Daoy (cell line): ENCODE measurements around the gene SLC22A6. TPM values are rescaled to one million over a fixed set of nuclear protein-coding genes. Genes with fewer than 3 reads are reported as not detected.

ENCODE experiments used
- DNase-seq: peaks from one replicate; pipeline ENCODE4 v3.0.0-alpha.2; 2015; ENCODE audit warnings: low read depth
- total RNA-seq: library from RNA; depleted of rRNA; stranded (reverse); fragments of >200 nt; shearing (Covaris generic); gene quantifications from 2 replicates; pipeline ENCODE4 v1.2.3, GENCODE V29; 2014; rRNA removed

SLC22A6 gene
- total RNA-seq, 1 experiment from 2014 or later: not detected

DNA sequence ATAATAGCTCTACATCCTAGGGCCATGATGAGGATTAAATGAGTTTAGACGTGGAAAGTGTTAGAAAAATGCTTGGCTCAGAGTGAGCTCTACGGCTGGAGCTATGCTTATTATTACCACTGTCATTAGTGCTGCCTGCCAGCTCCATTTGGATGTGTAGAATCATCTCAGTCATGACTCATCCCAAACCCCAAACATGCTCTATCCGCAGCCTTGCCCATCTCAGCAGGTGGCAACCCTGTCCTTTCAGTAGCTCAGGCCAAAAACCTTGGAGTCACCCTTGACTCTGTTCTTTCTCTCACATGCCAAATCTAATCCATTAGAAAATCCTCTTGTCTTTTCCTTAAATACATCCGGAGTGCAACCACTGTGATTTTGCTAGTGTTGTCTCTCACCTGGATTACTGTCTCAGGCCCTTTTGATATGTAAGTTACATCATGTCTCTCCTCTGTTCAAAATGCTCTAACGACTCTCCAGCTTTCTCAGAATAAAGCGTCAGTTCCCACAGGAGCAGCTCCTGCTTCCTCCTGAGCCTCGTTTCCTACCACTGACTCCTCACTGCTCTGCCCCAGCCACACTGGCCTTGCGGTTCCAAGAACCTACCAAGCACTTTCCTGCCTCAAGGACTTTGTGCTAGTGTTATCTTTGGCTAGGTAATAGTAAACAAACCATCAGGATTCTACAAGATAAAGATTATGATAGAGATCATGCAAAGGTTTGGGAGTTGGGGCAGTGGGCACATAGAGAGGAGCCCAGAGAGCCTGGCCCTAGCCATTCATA lies 53.1 kb downstream of the SLC22A6 start:
- peak; percentile 80 for DNase-seq

DNA sequence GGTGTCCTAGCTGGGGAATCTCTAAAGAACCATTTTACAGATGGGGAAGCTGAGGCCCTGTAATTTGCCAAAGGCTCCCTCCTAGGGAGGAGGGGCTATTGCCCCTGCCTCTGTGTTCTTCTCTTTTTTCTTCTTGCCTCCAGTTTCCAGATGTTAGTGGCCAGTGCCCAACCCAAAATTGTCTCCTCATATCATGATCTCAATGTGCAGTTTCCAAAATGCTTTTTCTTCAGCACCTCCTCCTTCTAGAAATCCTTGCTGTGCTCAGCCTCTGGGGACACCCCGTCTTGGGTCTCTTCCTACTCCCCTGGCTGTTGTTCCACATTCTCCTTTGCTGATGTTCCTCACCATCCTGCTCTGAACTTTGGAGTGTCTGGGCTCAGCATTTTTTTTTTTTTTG lies 54.1 kb downstream of the SLC22A6 start:
- DNase-seq: no peak

DNA sequence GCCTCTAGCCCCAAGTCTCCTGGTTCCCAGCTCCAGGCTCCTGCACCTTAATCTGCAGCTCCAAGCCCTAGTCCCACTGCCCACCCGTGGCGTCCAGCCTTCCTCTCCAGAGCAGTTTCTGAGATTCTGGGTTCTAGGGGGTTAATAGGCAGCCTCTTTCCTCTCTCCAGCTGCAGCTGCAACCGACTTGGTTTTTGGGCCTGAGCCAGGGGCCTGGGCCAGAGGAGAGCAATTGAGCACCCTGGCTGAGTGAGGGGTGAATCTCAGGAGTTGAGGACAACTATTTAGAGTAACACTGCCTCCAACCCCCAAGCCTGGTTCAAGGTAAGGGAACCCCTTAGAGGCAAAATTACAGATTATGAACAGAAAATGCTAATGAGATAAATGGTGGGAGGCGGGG lies 54.6 kb downstream of the SLC22A6 start:
- DNase-seq: no peak

DNA sequence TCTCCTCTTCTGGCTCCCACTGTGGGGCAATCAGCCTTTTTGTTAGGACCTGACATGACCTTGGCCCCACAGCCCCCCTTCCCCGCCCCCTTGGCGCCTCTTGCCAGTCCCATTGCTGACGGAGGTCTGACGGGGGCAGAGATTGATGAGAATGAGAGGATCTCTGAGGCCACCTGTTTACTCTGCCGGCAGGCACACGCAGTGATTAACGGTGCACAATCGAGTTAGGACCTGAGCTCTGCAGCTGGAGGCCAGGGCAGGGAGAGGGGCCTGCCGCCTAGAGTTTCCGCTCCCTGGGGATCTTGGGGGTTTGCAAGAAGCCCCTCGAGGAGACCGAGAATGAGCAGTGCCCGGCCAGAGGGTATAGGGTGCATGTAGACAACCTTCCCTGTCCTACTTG lies 56.8 kb downstream of the SLC22A6 start:
- DNase-seq: no peak

DNA sequence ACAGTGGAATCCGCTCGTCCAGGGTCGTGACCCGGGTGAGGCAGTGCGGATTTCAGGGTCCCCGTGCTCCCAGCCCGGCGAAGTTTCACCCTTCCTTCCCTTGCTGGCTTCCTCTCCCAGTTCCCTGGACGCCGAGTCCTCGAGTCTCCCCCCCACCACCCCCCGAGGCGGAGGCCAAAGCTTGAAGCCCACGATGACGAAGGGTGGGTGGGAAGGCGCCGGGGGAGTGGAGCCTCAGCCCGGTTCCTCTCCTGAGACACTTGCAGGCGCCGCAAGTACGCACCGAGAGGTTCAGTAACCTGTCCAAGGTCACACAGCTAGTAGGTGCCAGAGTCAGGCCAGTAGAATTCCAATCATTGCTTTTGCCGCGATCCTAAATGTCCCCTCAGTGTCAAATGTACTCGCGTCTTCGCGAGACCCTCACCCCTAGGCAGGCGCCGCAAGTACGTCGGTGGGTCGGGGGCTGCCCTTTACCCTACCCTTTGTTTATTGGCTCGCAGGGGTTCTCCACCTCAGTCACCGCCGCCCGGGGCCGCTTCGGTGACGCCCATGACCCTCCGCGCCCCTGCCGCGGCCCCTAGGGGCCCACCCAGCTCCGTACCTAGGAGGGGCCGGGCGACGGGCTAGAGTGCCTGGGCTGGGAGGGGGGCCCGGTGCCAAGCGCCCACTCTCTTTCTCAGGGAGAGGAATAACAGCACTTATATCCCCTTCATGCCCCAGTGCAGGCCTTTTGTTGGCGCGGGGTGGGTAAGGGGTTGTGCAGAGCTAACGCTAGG lies 57.9 kb downstream of the SLC22A6 start:
- DNase-seq: no peak

Other genes starting within 250 kb of the SLC22A6 start
- gene ZBTB3, start 230.8 kb downstream of the SLC22A6 start, total RNA-seq: 9.2 and 11.7 TPM in 2 replicates
- gene POLR2G, start 223.4 kb downstream of the SLC22A6 start, total RNA-seq: 94.5 and 97.1 TPM in 2 replicates
- gene TAF6L, start 213.6 kb downstream of the SLC22A6 start, total RNA-seq: 18.3 and 27.4 TPM in 2 replicates
- gene TMEM179B, start 197.6 kb downstream of the SLC22A6 start, total RNA-seq: 40.8 and 64.5 TPM in 2 replicates
- 23.2 and 32.2 TPM in 2 replicates for gene TMEM223, start 193.0 kb downstream of the SLC22A6 start, total RNA-seq
- gene NXF1, start 179.5 kb downstream of the SLC22A6 start, total RNA-seq: 28.4 and 29.3 TPM in 2 replicates
- gene STX5, start 152.9 kb downstream of the SLC22A6 start, total RNA-seq: 26.0 and 28.2 TPM in 2 replicates
- gene TEX54, start 152.1 kb downstream of the SLC22A6 start, total RNA-seq: not detected in 2 replicates
- gene WDR74, start 145.4 kb downstream of the SLC22A6 start, total RNA-seq: 147 and 152 TPM in 2 replicates
- 137 and 170 TPM in 2 replicates for gene SLC3A2, start 104.1 kb downstream of the SLC22A6 start, total RNA-seq
- not detected in 2 replicates for gene CHRM1, start 63.6 kb downstream of the SLC22A6 start, total RNA-seq
- gene SLC22A8, start 30.9 kb upstream of the SLC22A6 start, total RNA-seq: not detected in 2 replicates
- not detected in 2 replicates for gene SLC22A24, start 159.3 kb upstream of the SLC22A6 start, total RNA-seq